Measurements from ENCODE around the gene PARD3B.

GRCh38 chr2:205333351-205333750 lies 788.1 kb downstream of the PARD3B start:
- TF ChIP-seq EZH2 (IDR thresholded peaks at IDR 0.05; ENCODE audit: borderline replicate concordance, low read depth, low read length, poor library complexity, severe bottlenecking) (no peak), CTCF (conservative IDR thresholded peaks at IDR 0.05; ENCODE audit: low read depth, low read length) (no peak)

All from A673 (cell line).